CD4-positive, alpha-beta T cell treated with Interleukin-2 at 100 ng/mL for 4 hours (primary cell): Measurements from ENCODE around the gene NAA11.

Source experiments
- DNase-seq: peaks from one replicate; pipeline ENCODE4 v3.0.0-alpha.2; 2020; ENCODE audit warnings: low spot score

NAA11 gene

GRCh38 chr4:79325864-79326328 is at the start of gene NAA11:
NAA11 (minus strand) TSS chr4:79326061; CDS start chr4:79325877, 184 bp downstream.
- DNase-seq: no peak

GRCh38 chr4:79370026-79370425 is 44.2 kb upstream of the NAA11 start:
- DNase-seq: no peak

- DNase-seq: no peak
Measured at GRCh38 chr4:79367096-79367495, 41.2 kb upstream of the NAA11 start.

GRCh38 chr4:79366422-79366821 is 40.6 kb upstream of the NAA11 start:
- DNase-seq: no peak

- no peak for DNase-seq
Measured at GRCh38 chr4:79364061-79364460, 38.2 kb upstream of the NAA11 start.

- no peak for DNase-seq
Measured at GRCh38 chr4:79362626-79363025, 36.8 kb upstream of the NAA11 start.

- no peak for DNase-seq
Measured at GRCh38 chr4:79360006-79360405, 34.1 kb upstream of the NAA11 start.

- no peak for DNase-seq
Measured at GRCh38 chr4:79358438-79358837, 32.6 kb upstream of the NAA11 start.

- no peak for DNase-seq
Measured at GRCh38 chr4:79357365-79357764, 31.5 kb upstream of the NAA11 start.

GRCh38 chr4:79353075-79353474 is 27.2 kb upstream of the NAA11 start:
- DNase-seq: no peak

- no peak for DNase-seq
Measured at GRCh38 chr4:79348405-79348804, 22.5 kb upstream of the NAA11 start.

- DNase-seq: no peak
Measured at GRCh38 chr4:79341893-79342653, 16.2 kb upstream of the NAA11 start.

- no peak for DNase-seq
Measured at GRCh38 chr4:79340568-79340967, 14.7 kb upstream of the NAA11 start.

GRCh38 chr4:79338148-79338547 is 12.3 kb upstream of the NAA11 start:
- DNase-seq: no peak

GRCh38 chr4:79334783-79335182 is 8.9 kb upstream of the NAA11 start:
- DNase-seq: no peak

- DNase-seq: no peak
Measured at GRCh38 chr4:79334341-79334740, 8.5 kb upstream of the NAA11 start.

- DNase-seq: no peak
Measured at GRCh38 chr4:79331126-79331876, 5.4 kb upstream of the NAA11 start.

GRCh38 chr4:79330720-79331119 is 4.9 kb upstream of the NAA11 start:
- DNase-seq: no peak

GRCh38 chr4:79325436-79325835 is 425 bp downstream of the NAA11 start:
- no peak for DNase-seq

GRCh38 chr4:79319975-79320374 is 5.9 kb downstream of the NAA11 start:
- no peak for DNase-seq

- DNase-seq: no peak
Measured at GRCh38 chr4:79317711-79318110, 8.2 kb downstream of the NAA11 start.

- DNase-seq: no peak
Measured at GRCh38 chr4:79315891-79316290, 10.0 kb downstream of the NAA11 start.

GRCh38 chr4:79311279-79311678 is 14.6 kb downstream of the NAA11 start:
- DNase-seq: no peak
